ENCODE measurements around the gene MRPL38. TPM values are rescaled to one million over a fixed set of nuclear protein-coding genes. Genes with fewer than 3 reads are reported as not detected.

Gene MRPL38
- polyA plus RNA-seq, 1 experiment, result 16.6 TPM

DNA sequence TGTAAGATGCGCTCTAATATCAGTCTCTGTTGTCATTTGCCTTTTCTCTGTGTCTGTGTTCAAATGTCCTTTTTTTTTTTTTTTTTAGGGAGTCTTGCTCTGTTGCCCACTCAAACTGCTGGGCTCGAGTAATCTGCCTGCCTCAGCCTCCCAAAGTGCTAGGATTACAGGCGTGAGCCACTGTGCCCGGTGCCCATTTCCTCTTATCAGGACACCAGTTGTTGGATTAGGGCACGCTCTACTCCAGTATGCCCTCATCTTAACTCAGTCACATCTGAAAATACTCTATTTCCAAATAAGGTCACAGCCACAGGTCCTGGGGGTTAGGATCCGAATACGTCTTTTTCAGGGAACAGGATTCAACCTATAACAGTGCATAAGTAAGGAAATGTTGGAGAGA lies 24.4 kb downstream of the MRPL38 start:
- TF ChIP-seq, protein P1, sequence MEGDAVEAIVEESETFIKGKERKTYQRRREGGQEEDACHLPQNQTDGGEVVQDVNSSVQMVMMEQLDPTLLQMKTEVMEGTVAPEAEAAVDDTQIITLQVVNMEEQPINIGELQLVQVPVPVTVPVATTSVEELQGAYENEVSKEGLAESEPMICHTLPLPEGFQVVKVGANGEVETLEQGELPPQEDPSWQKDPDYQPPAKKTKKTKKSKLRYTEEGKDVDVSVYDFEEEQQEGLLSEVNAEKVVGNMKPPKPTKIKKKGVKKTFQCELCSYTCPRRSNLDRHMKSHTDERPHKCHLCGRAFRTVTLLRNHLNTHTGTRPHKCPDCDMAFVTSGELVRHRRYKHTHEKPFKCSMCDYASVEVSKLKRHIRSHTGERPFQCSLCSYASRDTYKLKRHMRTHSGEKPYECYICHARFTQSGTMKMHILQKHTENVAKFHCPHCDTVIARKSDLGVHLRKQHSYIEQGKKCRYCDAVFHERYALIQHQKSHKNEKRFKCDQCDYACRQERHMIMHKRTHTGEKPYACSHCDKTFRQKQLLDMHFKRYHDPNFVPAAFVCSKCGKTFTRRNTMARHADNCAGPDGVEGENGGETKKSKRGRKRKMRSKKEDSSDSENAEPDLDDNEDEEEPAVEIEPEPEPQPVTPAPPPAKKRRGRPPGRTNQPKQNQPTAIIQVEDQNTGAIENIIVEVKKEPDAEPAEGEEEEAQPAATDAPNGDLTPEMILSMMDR (IDR thresholded peaks at IDR 0.05; ENCODE audit: low read depth, low read length), result no peak
- ChIA-PET POLR2A (no interaction called here), CTCF (interaction anchor here (0.7 to 1.0 kb wide), 2 partner anchors 16 to 25 kb away, joined by 3 read pairs; partner anchors contain the start of gene TRIM65)
- Histone ChIP-seq H3K9me3 (ENCODE audit: control insufficient read depth, insufficient read depth, low read length) (no peaks in the 10 kb centered on the region; the same call in 1 of the 2 replicates), H3K27ac (ENCODE audit: low read depth, low read length) (no peak overlapping the region), H3K27me3 (ENCODE audit: control insufficient read depth, insufficient read depth, low read length) (peaks cover 6% of the 10 kb centered on the region), H3K4me3 (ENCODE audit: low read depth, low read length) (no peak overlapping the region)
- no peak for DNase-seq (ENCODE audit: low read depth, low spot score)

DNA sequence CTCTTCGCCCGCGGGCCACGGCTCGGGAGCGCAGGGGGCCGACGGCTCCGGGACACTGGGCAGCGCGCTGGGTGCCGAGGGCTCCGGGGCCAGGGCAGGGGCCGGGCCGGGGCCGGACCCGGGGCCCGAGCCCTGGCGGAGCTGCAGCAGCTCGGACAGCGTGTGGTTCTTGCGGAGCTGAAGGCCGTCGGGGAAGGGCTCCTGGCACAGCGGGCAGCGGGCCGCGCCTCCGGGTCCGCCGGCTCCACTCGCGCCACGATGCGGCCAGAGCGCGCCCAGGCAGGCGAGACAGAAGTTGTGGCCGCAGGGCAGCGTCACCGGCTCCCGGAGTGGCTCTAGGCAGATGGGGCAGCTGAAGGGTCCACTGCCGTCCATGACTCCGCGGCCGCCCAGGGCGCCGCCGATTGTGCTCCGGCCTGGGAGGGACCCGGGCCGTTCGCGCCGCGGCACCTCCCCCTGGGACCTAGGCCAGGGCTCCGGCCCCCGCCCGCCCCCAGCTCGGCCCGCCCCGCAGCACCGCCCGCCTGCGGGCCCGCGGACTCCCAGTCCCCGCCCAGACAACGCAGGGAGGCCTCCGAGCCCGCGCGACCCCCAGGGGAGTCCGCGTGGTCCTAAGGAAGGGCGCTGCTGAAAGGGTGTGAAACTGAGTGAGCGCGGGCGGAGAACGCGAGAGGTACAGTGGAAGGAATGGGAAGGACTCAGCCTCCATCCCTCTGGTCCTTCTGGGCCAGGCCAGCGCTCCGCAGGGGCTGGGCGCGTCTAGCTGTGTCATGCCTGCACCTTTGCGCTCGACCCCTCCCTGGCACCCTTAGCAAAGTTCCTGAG lies 26.3 kb downstream of the MRPL38 start, which contains the start of gene TRIM47:
TRIM47 (minus strand) TSS at position 408 of the 825 bp plus-strand sequence; CDS start at position 375, 33 bp downstream.
- POLR2A ChIA-PET, result interaction anchor here (0.6 to 1.4 kb wide), 8 partner anchors 8 to 349 kb away, joined by 3 to 8 read pairs (median 3); partner anchors contain the start of gene WBP2
- H3K9me3 ChIP-seq (ENCODE audit: control insufficient read depth, insufficient read depth, low read length), result no peaks in the 10 kb centered on the region; the same call in 1 of the 2 replicates
- CTCF ChIA-PET, result interaction anchor here (0.6 to 1.9 kb wide), 7 partner anchors 9 to 136 kb away, joined by 3 to 12 read pairs (median 4); partner anchors contain the start of gene MRPL38
- H3K27me3 ChIP-seq (ENCODE audit: control insufficient read depth, insufficient read depth, low read length), result peaks cover 6% of the 10 kb centered on the region
- TF ChIP-seq, protein P1 (IDR thresholded peaks at IDR 0.05; ENCODE audit: low read depth, low read length), result peak; percentile 40; the same call in 1 of the 2 replicates
- peak within 1 kb of the TSS; percentile 89 for H3K27ac ChIP-seq (ENCODE audit: low read depth, low read length)
- no peak for DNase-seq (ENCODE audit: low read depth, low spot score)
- peak within 1 kb of the TSS; percentile 73 for H3K4me3 ChIP-seq (ENCODE audit: low read depth, low read length)

DNA sequence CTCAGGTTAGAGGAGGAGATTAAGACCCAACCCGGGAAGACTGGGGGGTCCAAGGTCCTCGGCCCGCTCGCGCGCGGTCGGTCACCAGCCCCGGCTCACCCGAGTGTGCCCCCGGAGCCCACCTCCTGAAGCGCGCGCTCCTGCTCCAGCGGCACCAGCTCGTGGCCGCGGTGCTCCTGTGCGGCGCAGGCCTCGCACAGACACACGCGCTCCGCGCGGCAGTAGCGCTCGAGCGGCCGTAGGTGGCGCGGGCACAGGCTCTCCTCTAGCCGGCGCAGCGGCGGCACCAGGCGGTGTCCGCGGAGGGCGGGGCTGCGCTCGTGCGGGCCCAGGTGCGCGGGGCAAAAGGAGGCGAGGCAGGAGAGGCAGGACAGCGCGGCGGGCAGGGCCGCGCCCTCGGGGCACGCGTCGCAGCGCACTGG lies 26.9 kb downstream of the MRPL38 start:
- no peak for DNase-seq (ENCODE audit: low read depth, low spot score)
- Histone ChIP-seq H3K4me3 (ENCODE audit: low read depth, low read length) (peak overlapping the region; percentile 73), H3K27me3 (ENCODE audit: control insufficient read depth, insufficient read depth, low read length) (peaks cover 6% of the 10 kb centered on the region), H3K9me3 (ENCODE audit: control insufficient read depth, insufficient read depth, low read length) (no peaks in the 10 kb centered on the region; the same call in 1 of the 2 replicates), H3K27ac (ENCODE audit: low read depth, low read length) (peak overlapping the region; percentile 89)
- ChIA-PET POLR2A (interaction anchor here (0.6 to 1.3 kb wide), 7 partner anchors 9 to 348 kb away, joined by 3 to 12 read pairs (median 4); partner anchors contain the start of genes TRIM65 and WBP2), CTCF (interaction anchor here (0.6 to 1.9 kb wide), 6 partner anchors 8 to 27 kb away, joined by 3 to 12 read pairs (median 4); partner anchors contain the start of genes MRPL38 and WBP2)
- TF ChIP-seq, protein P1 (IDR thresholded peaks at IDR 0.05; ENCODE audit: low read depth, low read length), result peak; percentile 49

DNA sequence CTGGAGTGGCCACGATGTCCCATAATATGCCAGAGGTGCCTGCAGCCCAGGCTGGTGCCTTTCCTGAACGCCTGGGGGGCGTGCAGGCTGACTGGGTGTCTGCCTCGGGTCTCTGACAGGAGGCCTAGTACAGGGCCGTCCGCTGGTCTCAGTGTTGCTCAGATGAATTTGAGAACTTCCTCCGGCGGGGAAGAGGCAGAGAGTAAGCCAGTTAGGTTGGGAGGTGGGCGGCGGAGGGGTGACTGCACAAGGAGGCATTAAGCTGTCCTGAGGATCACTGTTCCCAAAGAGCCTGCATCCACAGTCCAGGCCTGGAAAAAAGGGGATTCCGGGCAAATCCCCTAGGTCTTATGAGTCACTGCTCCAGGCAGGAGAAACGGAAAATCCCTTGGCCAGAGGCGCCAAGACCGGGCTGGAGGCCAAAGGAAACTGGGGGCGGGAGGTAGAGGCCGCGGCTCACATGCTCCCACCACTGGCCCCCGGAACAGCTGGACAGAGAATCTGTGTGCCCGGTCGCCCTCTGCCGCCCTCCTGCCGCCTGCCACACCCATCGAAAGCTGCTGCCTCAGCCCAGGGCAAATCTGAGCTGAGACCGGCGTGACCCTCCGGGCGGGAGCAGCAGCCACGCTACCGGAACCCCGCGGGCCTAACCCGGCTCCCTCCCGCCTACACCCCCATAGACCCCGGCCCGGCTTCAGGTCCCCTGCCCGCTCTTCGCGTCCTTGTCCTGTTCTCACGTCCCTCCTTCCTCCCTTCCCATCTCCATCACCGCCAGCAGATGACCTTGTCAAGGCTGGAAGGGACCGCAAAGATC lies 27.5 kb downstream of the MRPL38 start:
- DNase-seq (ENCODE audit: low read depth, low spot score), result peak; percentile 81
- ChIA-PET POLR2A (interaction anchor here (0.6 to 1.3 kb wide), 4 partner anchors 19 to 97 kb away, joined by 4 to 12 read pairs (median 4); partner anchors contain the start of genes TRIM65 and WBP2), CTCF (interaction anchor here (0.6 to 1.9 kb wide), 4 partner anchors 7 to 22 kb away, joined by 3 to 6 read pairs (median 4); partner anchors contain the start of gene WBP2)
- TF ChIP-seq, protein P1 (IDR thresholded peaks at IDR 0.05; ENCODE audit: low read depth, low read length), result peak; percentile 5; the same call in 1 of the 2 replicates
- H3K27me3 ChIP-seq (ENCODE audit: control insufficient read depth, insufficient read depth, low read length), result peaks cover 6% of the 10 kb centered on the region
- H3K27ac ChIP-seq (ENCODE audit: low read depth, low read length), result peak overlapping the region; percentile 89
- peak overlapping the region; percentile 73 for H3K4me3 ChIP-seq (ENCODE audit: low read depth, low read length)
- no peaks in the 10 kb centered on the region; the same call in 1 of the 2 replicates for H3K9me3 ChIP-seq (ENCODE audit: control insufficient read depth, insufficient read depth, low read length)

Data from AG04450 (cell line).